Astrocyte of the cerebellum (primary cell): ENCODE measurements around the gene CREBBP.

ENCODE experiments used
- DNase-seq: peaks from one replicate; pipeline ENCODE4 v3.0.0-alpha.2; 2011; ENCODE audit warnings: low read depth
- H3K4me3 ChIP-seq: 2 replicates; pipeline ENCODE4 v1.5.1; 2011; ENCODE audit warnings: mild to moderate bottlenecking, low read depth, low read length, moderate library complexity
- CTCF ChIP-seq: IDR thresholded peaks from 2 replicates; pipeline ENCODE4 v1.5.1; 2012; ENCODE audit warnings: low read length, low read depth, moderate library complexity, mild to moderate bottlenecking; ENCODE audit errors: missing control alignments
- in situ Hi-C: cut with HindIII; loops from 2 replicates; pipeline ENCODE4 v1.10.0; 2017; ENCODE audit warnings: low sequenced_read_pairs

The CREBBP gene

DNA sequence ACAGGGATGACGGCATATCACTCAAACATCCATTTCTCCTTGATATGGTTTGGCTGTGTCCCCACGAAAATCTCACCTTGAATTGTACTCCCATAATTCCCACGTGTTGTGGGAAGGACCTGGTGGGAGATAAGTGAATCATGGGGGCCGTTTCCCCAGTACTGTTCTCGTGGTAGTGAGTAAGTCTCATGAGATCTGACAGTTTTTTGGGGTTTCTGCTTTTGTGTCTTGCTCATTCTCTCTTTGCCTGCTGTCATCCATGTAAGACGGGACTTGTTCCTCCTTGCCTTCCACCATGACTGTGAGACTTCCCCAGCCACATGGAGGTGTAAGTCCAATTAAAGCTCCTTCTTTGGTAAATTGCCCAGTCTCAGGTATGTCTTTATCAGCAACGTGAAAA lies 193.5 kb downstream of the CREBBP start:
- TF ChIP-seq CTCF: no peak
- no peak for DNase-seq
- no peak overlapping the region for H3K4me3 ChIP-seq
- in situ Hi-C loops: no loop called here

GRCh38 chr16:3681206-3681605 lies 199.3 kb downstream of the CREBBP start:
- H3K4me3 ChIP-seq: no peak overlapping the region
- TF ChIP-seq CTCF: no peak
- no peak for DNase-seq
- in situ Hi-C loops: no loop called here

- in situ Hi-C loops: loop anchor here (5.0 kb wide), 1 partner anchor 71 kb away; no protein-coding TSS in a partner anchor
- no peak for TF ChIP-seq CTCF
- no peak overlapping the region for H3K4me3 ChIP-seq
- DNase-seq: no peak
These were observed 202.5 kb downstream of the CREBBP start for GRCh38 chr16:3677994-3678393.

DNA sequence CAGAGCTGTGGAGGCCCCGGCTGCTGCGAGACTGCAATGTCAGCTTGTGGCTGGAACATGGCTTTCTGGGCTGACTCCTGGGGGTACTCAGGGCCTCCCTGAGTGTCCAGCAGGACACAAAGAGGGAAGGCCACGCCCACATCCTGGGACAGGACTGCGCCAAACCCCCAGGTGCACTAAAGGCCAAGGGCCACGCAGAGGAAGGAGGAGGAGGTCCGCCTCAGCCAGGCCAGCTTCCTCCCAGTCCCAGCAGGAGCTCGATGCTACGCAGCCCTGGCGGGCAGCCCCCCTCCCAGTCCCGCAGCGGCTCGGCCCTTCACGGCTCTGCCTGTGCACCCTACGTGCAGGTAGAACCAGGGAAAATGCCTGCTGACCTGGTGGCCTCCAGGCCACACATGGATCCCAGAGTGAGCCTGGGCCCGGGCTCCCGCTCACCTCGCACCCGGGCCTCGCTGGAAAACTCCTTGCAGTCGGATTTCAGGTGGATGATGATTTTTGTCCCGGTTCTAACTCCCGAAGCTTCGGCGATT lies 204.8 kb downstream of the CREBBP start:
- no peak overlapping the region for H3K4me3 ChIP-seq
- in situ Hi-C loops: loop anchor here (5.0 kb wide), 1 partner anchor 68 kb away; no protein-coding TSS in a partner anchor
- TF ChIP-seq CTCF: no peak
- DNase-seq: no peak
